Measurements from ENCODE around the gene ATP2B2.
"Not testable (repeated sequence)": the region's sequence is repeated elsewhere in the genome, so short reads cannot be mapped to it uniquely, and the experiment has no call there.

ATP2B2 gene

GRCh38 chr3:10299679-10300078 is 205.7 kb downstream of the ATP2B2 start:
- DNase-seq (ENCODE audit: low read depth) = no peak

DNA sequence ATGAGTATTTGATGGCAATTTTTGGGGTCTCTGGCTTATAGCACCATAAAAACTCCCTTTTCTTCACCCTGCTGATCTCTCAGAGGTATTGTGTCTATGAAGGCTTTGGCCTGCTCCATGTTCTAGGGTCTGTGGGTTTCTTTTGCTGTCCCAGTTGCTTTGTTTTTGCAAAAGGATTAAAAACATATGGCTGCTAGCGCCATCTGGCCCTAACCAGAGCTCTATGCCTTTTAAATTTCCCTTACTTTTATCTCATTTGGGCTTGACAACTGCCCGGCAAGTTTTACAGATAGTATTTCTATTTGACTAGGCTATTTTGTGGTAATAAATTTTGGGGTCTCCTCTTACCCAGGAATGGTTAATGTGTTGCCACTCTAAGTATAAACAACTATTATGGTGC is 206.2 kb downstream of the ATP2B2 start:
- DNase-seq (ENCODE audit: low read depth) = no peak

GRCh38 chr3:10298064-10298463 is 207.3 kb downstream of the ATP2B2 start:
- DNase-seq (ENCODE audit: low read depth) = not testable (repeated sequence)

GRCh38 chr3:10294030-10294586 is 211.3 kb downstream of the ATP2B2 start:
- DNase-seq (ENCODE audit: low read depth) = no peak

DNA sequence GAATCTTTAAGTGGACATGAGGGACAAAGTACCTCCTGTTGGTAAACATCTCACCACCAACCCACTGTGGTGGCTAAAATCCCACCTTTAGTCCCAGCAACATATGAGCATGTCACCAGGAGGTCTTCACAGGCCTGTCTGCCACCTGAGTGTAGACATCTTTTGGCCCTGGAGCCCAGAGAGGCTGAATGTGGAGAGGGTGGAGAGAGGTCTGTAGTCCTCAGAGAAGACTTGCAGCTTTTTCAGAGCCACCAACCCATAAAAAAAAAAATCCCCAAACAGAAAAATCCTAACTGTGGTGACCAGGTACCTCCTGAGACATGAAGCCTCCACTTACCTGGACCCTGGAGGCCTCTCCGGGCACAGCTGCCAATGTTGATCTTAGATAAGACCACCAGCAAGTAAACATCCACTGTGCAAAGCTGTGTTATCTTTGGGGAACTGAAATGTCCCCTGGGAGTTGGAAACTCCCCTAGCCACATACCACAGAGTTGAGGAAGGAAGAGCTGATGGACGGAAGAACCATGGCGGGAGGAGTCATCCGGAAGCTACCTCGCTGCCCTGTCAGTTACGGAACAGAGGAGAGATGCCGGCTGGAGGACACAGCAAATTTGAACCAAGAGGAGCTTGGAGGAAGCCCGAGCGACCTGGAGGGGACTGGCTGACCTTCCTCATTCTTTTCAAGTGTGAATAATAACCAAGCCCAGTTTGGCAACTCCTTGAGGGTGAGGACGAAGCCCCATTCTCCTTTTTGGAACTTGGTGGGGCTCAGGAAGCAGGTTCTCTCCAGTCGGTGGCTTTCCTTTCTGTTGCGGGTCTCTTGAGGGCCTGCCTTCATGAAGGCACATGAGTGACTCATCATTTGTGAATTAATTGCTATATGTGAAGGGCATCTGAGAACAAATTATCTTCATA is 212.6 kb downstream of the ATP2B2 start, which contains the start of gene GHRL:
Gene GHRL, minus strand, starts transcription at position 443 of the 915 bp plus-strand sequence. CDS start 2,767 bp downstream, outside the sequence.
- DNase-seq (ENCODE audit: low read depth) = no peak

- DNase-seq (ENCODE audit: low read depth) = no peak
These were observed 213.7 kb downstream of the ATP2B2 start for GRCh38 chr3:10291641-10292040.

DNA sequence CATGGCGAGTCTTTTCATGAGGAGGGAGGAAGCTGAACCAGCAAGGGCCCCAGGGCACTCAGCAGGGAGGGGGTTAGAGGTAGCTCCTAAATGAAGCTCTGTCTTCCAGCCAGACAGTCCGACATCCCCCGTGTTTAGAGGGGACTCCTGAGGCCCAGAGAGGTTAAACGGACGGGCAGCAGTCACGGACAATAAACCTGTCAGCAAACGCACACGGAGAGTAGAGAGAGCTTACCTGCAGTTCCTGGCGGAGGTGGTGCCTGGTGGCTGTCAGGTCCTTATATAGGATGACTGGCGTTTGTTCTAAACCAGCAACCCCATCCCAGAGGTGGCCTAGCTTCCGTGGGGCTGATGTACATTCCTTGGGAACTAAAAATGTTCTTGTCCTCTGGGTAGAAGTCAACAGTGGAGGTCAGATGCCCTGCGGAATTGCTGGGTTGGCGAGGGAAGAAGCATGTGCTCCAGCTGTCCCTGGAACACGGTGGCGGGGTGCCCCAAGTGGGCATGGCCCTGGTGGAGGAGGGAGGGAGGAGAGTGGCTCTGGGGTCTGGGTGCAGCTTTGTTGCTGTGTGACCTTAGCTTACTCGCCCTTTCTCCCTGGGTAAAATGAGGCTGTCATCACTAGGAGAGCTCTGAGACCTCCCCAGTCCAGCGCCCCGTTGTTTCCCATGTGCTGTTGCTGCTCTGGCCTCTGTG is 214.8 kb downstream of the ATP2B2 start:
- DNase-seq (ENCODE audit: low read depth) = no peak

DNA sequence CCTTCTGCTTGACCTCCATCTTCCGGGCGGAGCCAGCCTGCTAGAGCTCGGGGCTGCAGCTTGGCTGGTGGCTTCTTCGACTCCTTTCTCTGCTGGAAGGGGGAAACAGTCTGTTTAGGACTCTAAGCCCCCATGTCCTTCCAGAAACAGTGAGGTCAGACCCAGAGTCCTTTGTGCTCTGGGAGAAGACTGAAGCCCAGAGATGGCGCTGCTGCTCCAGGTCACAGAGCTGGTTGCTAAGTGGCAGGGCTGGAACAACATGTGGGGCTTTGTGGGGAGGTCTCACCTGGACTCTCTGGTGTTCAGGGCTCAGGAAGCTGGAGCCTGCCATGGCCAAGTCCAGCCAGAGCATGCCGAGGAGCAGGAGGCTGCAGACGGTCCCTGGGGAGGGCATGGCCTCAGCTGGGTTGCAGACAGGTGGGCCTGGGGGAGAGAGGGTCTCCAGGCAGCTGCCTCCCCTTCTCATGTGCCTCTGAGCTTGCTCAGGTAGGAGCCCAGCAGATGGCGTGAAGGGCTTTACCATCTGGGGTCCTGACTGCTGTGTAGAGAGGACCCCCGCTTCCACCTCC is 215.5 kb downstream of the ATP2B2 start:
- DNase-seq (ENCODE audit: low read depth) = no peak

- DNase-seq (ENCODE audit: low read depth) = no peak
These were observed 216.3 kb downstream of the ATP2B2 start for GRCh38 chr3:10289077-10289476.

DNA sequence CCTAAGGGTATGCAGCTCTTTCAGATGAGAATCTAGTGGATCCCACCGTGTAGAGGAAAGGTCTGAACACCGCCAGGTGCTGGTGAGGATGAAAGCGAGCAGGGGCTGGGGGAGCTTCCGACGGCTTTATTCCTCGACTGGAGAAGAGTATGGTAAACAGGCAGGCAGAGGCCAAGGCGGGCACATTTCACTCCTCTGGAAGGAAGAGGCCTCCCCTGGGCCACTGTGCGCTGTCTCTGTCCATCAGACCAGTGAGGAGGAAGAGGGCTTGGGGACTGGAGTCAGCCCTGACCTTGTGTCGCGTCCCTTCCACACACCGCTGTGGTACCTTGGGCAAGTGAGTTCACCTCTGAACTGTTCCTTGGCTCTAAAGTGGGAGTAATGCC is 216.8 kb downstream of the ATP2B2 start:
- no peak for DNase-seq (ENCODE audit: low read depth)

DNA sequence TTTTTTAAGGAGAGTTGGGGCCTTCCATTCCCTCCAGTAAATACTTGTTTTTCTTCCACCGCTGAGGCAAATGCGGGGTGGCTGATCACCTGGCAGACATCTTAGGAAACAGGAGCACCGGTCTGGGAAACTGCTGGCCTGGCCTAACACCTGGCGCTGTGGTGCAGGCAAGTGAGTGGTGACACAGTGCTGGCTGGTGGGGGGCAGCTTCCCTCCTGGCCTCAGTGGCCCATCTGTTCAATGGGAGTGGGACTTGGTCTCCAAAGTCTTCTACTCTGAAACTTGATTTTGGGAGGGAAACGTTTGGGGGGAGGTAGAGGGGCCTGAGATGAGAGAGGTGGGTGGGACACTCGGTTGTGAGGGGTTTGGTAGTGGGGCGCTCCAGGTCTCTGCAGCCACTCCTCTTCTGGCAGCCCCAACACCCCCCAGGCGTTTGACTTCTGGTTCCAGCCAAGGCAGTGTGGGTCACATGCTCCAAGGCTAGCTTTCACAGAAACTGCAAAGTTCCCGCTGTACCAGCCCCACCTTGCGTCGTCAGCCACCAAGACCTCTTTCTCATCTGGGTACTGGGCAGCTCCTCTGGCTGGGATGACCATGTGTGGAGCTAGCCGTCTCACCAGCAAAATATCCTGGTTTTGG is 217.3 kb downstream of the ATP2B2 start:
- no peak for DNase-seq (ENCODE audit: low read depth)

DNA sequence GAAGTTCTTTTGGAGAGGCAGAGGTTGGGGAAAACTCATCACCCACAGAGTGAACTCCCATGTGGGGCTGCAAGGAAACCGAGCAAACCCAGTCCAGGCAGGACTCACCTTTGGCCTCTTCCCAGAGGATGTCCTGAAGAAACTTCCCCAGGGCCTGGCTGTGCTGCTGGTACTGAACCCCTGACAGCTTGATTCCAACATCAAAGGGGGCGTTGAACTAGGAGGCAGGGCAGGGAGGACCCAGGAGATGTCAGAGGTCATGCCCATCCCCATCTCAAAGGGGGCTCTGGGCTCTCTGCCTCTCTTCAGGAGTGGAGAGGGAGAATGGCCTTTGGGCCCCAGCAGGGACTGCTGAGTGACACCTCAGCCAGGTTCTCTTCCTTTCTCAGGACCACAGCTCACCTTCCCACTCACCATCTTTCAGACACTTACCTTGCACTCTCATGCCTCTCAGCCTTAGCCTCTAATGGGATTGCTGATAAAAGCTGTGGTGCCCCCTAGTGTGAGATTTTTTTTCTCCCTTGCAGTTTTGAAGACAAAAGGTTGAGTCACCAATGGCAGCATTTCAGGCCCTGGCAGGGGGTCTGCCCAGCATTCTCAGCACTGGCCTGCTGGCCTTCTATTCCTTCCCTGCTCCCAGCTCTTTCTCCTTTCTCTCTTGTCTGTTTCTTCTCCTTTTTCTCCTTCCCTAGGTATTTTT is 218.6 kb downstream of the ATP2B2 start:
- peak; percentile 18 for DNase-seq (ENCODE audit: low read depth)

- DNase-seq (ENCODE audit: low read depth) = no peak
These were observed 219.3 kb downstream of the ATP2B2 start for GRCh38 chr3:10286133-10286524.

DNA sequence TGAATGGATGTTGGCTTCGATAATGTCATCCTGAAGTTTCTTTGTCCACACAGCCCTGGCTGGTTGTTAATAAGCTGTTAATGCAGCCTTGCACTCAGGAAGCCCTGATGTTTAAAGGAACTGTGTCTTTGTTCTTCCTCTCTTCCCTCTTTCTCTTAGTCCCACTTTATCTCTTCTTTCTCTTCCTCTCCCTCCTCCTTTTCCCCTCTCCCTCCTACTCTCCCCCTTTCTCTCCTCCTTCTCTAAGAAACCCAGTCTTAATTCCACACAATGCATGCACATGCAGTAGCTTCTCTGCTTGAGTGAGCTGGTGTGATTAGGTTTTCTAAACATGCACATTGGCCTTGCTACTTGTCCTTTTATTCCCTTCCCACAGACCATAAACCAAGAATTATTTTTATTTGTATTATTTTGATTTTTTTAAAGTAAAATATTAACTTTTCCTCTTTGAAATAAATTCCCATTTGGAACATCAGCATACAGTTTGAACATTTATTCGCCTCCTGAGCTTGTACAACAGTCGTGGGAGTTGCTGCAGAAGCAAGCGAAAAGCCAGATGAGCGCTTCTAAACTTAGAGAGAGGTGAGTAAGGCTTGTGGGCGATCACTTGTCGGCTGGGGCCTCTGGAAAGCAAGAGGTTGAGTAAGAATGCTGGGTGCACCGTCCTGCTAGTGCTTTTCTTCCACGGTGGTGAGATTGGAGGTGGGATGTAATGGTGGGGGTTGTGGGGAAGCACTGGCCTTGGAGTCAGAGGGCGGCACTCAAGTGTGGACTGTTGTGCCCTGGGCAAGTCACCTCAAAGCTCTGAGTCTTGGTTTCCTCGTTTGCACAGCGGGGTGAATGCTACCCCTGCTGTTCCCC is 219.9 kb downstream of the ATP2B2 start:
- no peak for DNase-seq (ENCODE audit: low read depth)

DNA sequence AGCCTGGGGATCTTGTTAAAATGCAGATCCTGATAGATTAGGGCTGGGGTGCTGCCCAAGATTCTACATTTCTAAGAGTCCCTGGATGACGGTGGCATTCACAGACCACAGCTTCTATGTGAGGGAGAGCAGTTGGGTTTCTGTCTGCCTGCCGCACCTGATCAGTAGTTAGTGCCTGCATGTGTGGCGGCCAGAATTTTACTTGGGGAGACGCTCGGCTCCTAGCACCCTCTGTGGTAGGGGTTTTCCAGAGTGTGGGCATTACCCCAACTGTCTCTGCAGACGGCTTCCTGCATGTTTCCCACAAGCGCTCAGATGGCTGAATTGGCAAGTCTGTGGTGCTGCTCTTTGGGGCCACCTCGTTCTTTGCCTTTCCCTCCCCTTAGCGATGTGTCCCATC is 220.9 kb downstream of the ATP2B2 start:
- DNase-seq (ENCODE audit: low read depth) = no peak

- no peak for DNase-seq (ENCODE audit: low read depth)
These were observed 221.7 kb downstream of the ATP2B2 start for GRCh38 chr3:10283638-10284037.

DNA sequence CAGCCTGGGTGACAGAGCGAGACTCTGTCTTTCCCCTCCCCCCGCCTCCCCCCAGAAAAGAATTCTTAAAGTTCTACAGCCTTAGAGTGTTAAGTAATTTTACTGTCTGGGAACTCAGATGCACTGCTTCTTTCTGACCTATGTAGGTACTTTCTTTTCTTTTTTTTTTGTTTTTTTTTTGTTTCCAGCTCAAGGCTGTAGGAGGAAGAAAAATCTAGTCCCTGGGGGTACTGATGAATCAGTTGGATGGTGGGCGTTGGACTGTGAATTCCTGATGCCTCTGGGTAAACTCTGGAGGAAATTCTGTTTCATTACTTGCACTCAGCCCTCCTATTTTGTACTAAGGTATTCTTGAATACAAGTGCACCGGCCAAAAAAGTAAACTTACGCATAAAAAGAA is 223.4 kb downstream of the ATP2B2 start:
- no peak for DNase-seq (ENCODE audit: low read depth)

- no peak for DNase-seq (ENCODE audit: low read depth)
These were observed 224.8 kb downstream of the ATP2B2 start for GRCh38 chr3:10280571-10280970.

- DNase-seq (ENCODE audit: low read depth) = no peak
These were observed 225.2 kb downstream of the ATP2B2 start for GRCh38 chr3:10280177-10280529.

- DNase-seq (ENCODE audit: low read depth) = no peak
These were observed 225.8 kb downstream of the ATP2B2 start for GRCh38 chr3:10279384-10280176.

Data from HS-5 (cell line).